Stimulated activated CD4-positive, alpha-beta T cell treated with anti-CD3 and anti-CD28 coated beads, Interleukin-4, amount 100 ng/mL, for 24 hours (primary cell): ENCODE data around the gene ANGPTL2.

Source experiments
- DNase-seq: peaks from one replicate; pipeline ENCODE4 v3.0.0-alpha.2; 2020

ANGPTL2 gene

GRCh38 chr9:127091526-127091925 is 30.9 kb downstream of the ANGPTL2 start:
- no peak for DNase-seq

- DNase-seq, result no peak
Observed at GRCh38 chr9:127090341-127090985, 32.0 kb downstream of the ANGPTL2 start.

- no peak for DNase-seq
Observed at GRCh38 chr9:127089631-127090081, 32.8 kb downstream of the ANGPTL2 start.

- DNase-seq, result no peak
Observed at GRCh38 chr9:127088724-127089615, 33.5 kb downstream of the ANGPTL2 start.

- DNase-seq, result no peak
Observed at GRCh38 chr9:127087836-127088235, 34.6 kb downstream of the ANGPTL2 start.

- DNase-seq, result no peak
Observed at GRCh38 chr9:127087411-127087810, 35.0 kb downstream of the ANGPTL2 start.

GRCh38 chr9:127086771-127087170 is 35.7 kb downstream of the ANGPTL2 start:
- no peak for DNase-seq

GRCh38 chr9:127085186-127085585 is 37.2 kb downstream of the ANGPTL2 start:
- no peak for DNase-seq

GRCh38 chr9:127084076-127085039 is 38.1 kb downstream of the ANGPTL2 start:
- DNase-seq, result no peak

GRCh38 chr9:127083138-127083980 is 39.1 kb downstream of the ANGPTL2 start:
- no peak for DNase-seq

GRCh38 chr9:127081250-127082185 is 40.9 kb downstream of the ANGPTL2 start:
- DNase-seq, result no peak

- DNase-seq, result no peak
Observed at GRCh38 chr9:127079446-127080140, 42.8 kb downstream of the ANGPTL2 start.

- no peak for DNase-seq
Observed at GRCh38 chr9:127078988-127079387, 43.4 kb downstream of the ANGPTL2 start.

GRCh38 chr9:127078336-127078735 is 44.1 kb downstream of the ANGPTL2 start:
- DNase-seq, result no peak

GRCh38 chr9:127077644-127077946 is 44.8 kb downstream of the ANGPTL2 start:
- no peak for DNase-seq

GRCh38 chr9:127076860-127077643 is 45.4 kb downstream of the ANGPTL2 start:
- DNase-seq, result no peak

GRCh38 chr9:127075624-127076372 is 46.6 kb downstream of the ANGPTL2 start:
- DNase-seq, result no peak
